B cell (primary cell): ENCODE results near the gene PLAC1. TPM values are rescaled to one million over a fixed set of nuclear protein-coding genes. Genes with fewer than 3 reads are reported as not detected.

Source experiments
- ATAC-seq: fragments of 200-7000 bp; cut with Tn5 transposase; one replicate; pipeline ENCODE4 v1.10.0; 2021; ENCODE audit warnings: low read depth, mild to moderate bottlenecking, moderate number of reproducible peaks, moderate library complexity
- CTCF ChIA-PET: fragments of 350-600 bp; sonication (Branson Sonifier 250); formaldehyde crosslinking; loops from one replicate; lab custom pipeline; 2021; ENCODE audit warnings: antibody characterized with exemption, inconsistent platforms; lab: Charles Lee
- POLR2A ChIA-PET: fragments of 350-600 bp; sonication (Branson Sonifier 250); formaldehyde crosslinking; loops from one replicate; lab custom pipeline; 2021; ENCODE audit warnings: antibody characterized with exemption; lab: Charles Lee
- DNase-seq: peaks from one replicate; pipeline ENCODE4 v3.0.0; 2013
- H2AFZ ChIP-seq: 2 replicates; pipeline ENCODE4 v1.6.1; 2012; ENCODE audit warnings: mild to moderate bottlenecking, low read depth, low read length; ENCODE audit not compliant: insufficient read depth, poor library complexity, severe bottlenecking
- H3K27ac ChIP-seq, 2 donors: 1 replicate in 1 of 2; 2 replicates in 1 of 2; pipeline ENCODE4 v1.5.1; 2012 to 2013; ENCODE audit warnings: low read length in 2 of 2, mild to moderate bottlenecking in 2 of 2, moderate library complexity in 1 of 2
- H3K27me3 ChIP-seq, 4 experiments: fragments of 200-600 bp in 1 of 4; sonication (generic) in 1 of 4; replicated peaks in 1 of 4; 1 replicate in 2 of 4; 2 replicates in 2 of 4; pipeline versions ENCODE4 v1.6.1 to v1.7.0; 2013 to 2016; ENCODE audit warnings: low read length in 3 of 4, mild to moderate bottlenecking in 2 of 4, mixed read lengths in 1 of 4, moderate library complexity in 1 of 4; ENCODE audit not compliant: insufficient read depth in 4 of 4, control insufficient read depth in 3 of 4; ENCODE audit errors: control extremely low read depth in 1 of 4
- H3K36me3 ChIP-seq, 2 experiments: replicated peaks in 1 of 2; 1 replicate in 1 of 2; 2 replicates in 1 of 2; pipeline versions ENCODE4 v1.6.1 to v1.7.1; 2013; ENCODE audit warnings: low read length in 1 of 2; ENCODE audit not compliant: insufficient read depth in 2 of 2, control insufficient read depth in 1 of 2; ENCODE audit errors: control extremely low read depth in 1 of 2, extremely low read depth in 1 of 2
- H3K4me1 ChIP-seq, 2 donors: fragments of 200-600 bp in 1 of 2; sonication (generic) in 1 of 2; 1 replicate in 1 of 2; 2 replicates in 1 of 2; pipeline versions ENCODE4 v1.5.1 to v1.6.1; 2013 to 2017; ENCODE audit warnings: low read length in 2 of 2; ENCODE audit not compliant: control insufficient read depth in 2 of 2, insufficient read depth in 2 of 2
- H3K4me2 ChIP-seq: replicated peaks from 2 replicates; pipeline ENCODE3; 2012; ENCODE audit warnings: mild to moderate bottlenecking, low read depth, low read length; ENCODE audit not compliant: poor library complexity, severe bottlenecking
- H3K4me3 ChIP-seq, 5 experiments: fragments of 200-600 bp in 1 of 5; sonication (generic) in 1 of 5; 1 replicate in 3 of 5; 2 replicates in 2 of 5; pipeline versions ENCODE4 v1.5.1 to v1.7.0; 2011 to 2016; ENCODE audit warnings: low read length in 4 of 5, mild to moderate bottlenecking in 4 of 5, low read depth in 2 of 5, control low read depth in 1 of 5, moderate library complexity in 1 of 5; ENCODE audit not compliant: insufficient read depth in 1 of 5; ENCODE audit errors: control extremely low read depth in 1 of 5, extremely low read depth in 1 of 5
- H3K79me2 ChIP-seq: fragments of 200-600 bp; sonication (generic); one replicate; pipeline ENCODE4 v1.6.0; 2016; ENCODE audit warnings: low read length; ENCODE audit not compliant: control insufficient read depth, insufficient read depth
- H3K9ac ChIP-seq: fragments of 200-600 bp; sonication (generic); 2 replicates; pipeline ENCODE4 v1.6.1; 2017; ENCODE audit warnings: mild to moderate bottlenecking, low read length, moderate library complexity
- H3K9me3 ChIP-seq, 3 donors: one replicate each; pipeline versions ENCODE4 v1.6.1 to v1.7.1; 2013; ENCODE audit warnings: low read length in 2 of 3; ENCODE audit not compliant: control insufficient read depth in 2 of 3, insufficient read depth in 1 of 3; ENCODE audit errors: control extremely low read depth in 1 of 3
- H4K20me1 ChIP-seq: 2 replicates; pipeline ENCODE4 v1.6.0; 2012; ENCODE audit warnings: mild to moderate bottlenecking, low read length; ENCODE audit not compliant: insufficient read depth, control insufficient read depth, poor library complexity, severe bottlenecking
- H3K27ac Mint-ChIP-seq: one replicate; pipeline ENCODE4 v1.8.0; 2021; ENCODE audit warnings: mixed read lengths
- H3K27me3 Mint-ChIP-seq: one replicate; pipeline ENCODE4 v1.8.0; 2021; ENCODE audit warnings: mixed read lengths
- H3K4me1 Mint-ChIP-seq: one replicate; pipeline ENCODE4 v1.8.0; 2021; ENCODE audit warnings: mixed read lengths
- H3K4me3 Mint-ChIP-seq: one replicate; pipeline ENCODE4 v1.8.0; 2021; ENCODE audit warnings: mixed read lengths
- H3K9me3 Mint-ChIP-seq: one replicate; pipeline ENCODE4 v1.8.0; 2022; ENCODE audit warnings: mixed read lengths; ENCODE audit not compliant: insufficient read depth
- CTCF ChIP-seq: fragments of 200-600 bp; IDR thresholded peaks from one replicate; pipeline ENCODE4 v1.8.0; 2022; ENCODE audit warnings: antibody characterized with exemption, mild to moderate bottlenecking
- EZH2 ChIP-seq: IDR thresholded peaks from 2 replicates; pipeline ENCODE4 v1.6.1; 2012; ENCODE audit warnings: borderline replicate concordance, low read depth, mild to moderate bottlenecking, moderate library complexity, low read length; ENCODE audit not compliant: insufficient read depth, poor library complexity, severe bottlenecking
- WGBS: methylation state at CpG from one replicate; pipeline ENCODE4 v1.1.5; 2013; ENCODE audit warnings: missing lambda C conversion rate; ENCODE audit not compliant: insufficient coverage; 5-methylcytosine and 5-hydroxymethylcytosine counted together
- intact Hi-C: fragments of 100-400 bp; cut with micrococcal nuclease; formaldehyde crosslinking; loops from one replicate; pipeline ENCODE4 v1.10.0; 2022
- polyA plus RNA-seq: library from polyadenylated mRNA; depleted of rRNA; stranded (reverse); fragments of >200 nt; gene quantifications from 2 replicates; pipeline ENCODE4 v1.2.3, GENCODE V29; 2012
- total RNA-seq, 2 donors: library from RNA; stranded (reverse); fragments of 120-200 nt in 1 of 2; gene quantifications; 1 replicate in 1 of 2; 2 replicates in 1 of 2; pipeline versions ENCODE4 v1.2.3 to v1.2.4, GENCODE V29; 2013 to 2022

PLAC1 gene
- total and polyA plus RNA-seq, 2 donors (not counting 1 experiment from before 2014, with no cell fraction given) = not detected

GRCh38 chrX:134692233-134692632 is 34.0 kb upstream of the PLAC1 start:
- ChIA-PET CTCF (no interaction called here), POLR2A (no interaction called here)
- H3K4me1 ChIP-seq = no peaks in the 10 kb centered on the region
- H3K9ac ChIP-seq = no peak overlapping the region
- TF ChIP-seq CTCF (no peak), EZH2 (no peak)
- H3K4me3 ChIP-seq = no peak overlapping the region
- H3K4me2 ChIP-seq = no peak overlapping the region
- no peak overlapping the region for H3K27ac Mint-ChIP-seq
- no peaks in the 10 kb centered on the region for H3K4me1 Mint-ChIP-seq
- no peak overlapping the region for H2AFZ ChIP-seq
- no peaks in the 10 kb centered on the region for H4K20me1 ChIP-seq
- no peaks in the 10 kb centered on the region for H3K9me3 ChIP-seq
- H3K79me2 ChIP-seq = no peaks in the 10 kb centered on the region
- no peaks in the 10 kb centered on the region for H3K36me3 ChIP-seq
- WGBS = 60% methylated on average over 1 of the region's 1 CpG
- H3K9me3 Mint-ChIP-seq = no peaks in the 10 kb centered on the region
- no peak overlapping the region for H3K4me3 Mint-ChIP-seq
- intact Hi-C loops = no loop called here
- DNase-seq = no peak
- ATAC-seq = no peak
- H3K27ac ChIP-seq = no peak overlapping the region
- no peaks in the 10 kb centered on the region for H3K27me3 Mint-ChIP-seq
- no peaks in the 10 kb centered on the region for H3K27me3 ChIP-seq

DNA sequence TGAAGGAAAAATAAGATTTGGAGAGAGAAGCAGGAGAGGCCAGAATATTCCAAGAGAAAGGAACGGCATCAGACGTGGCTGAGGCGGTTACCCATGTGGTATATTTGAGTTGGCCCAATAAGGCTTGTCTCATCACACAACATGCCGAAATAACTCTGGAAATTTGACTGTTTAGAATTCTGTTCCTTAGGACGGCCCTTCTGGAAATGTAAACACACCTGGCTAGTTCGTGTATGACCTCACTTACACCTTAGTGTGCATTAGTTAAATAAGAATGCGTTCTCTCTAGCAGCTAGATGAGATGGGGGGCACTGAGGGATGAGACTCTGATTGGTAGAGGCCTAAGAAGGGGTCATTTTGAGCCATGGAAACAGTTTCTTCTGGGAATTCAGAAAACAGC is 33.2 kb upstream of the PLAC1 start:
- no peaks in the 10 kb centered on the region for H3K4me1 Mint-ChIP-seq
- no peak overlapping the region for H3K27ac ChIP-seq
- no peaks in the 10 kb centered on the region for H3K9me3 ChIP-seq
- no peaks in the 10 kb centered on the region for H3K27me3 Mint-ChIP-seq
- no peaks in the 10 kb centered on the region for H4K20me1 ChIP-seq
- H3K4me3 ChIP-seq = no peak overlapping the region
- intact Hi-C loops = no loop called here
- ATAC-seq (no peak), DNase-seq (no peak)
- CTCF ChIA-PET = no interaction called here
- H3K36me3 ChIP-seq = no peaks in the 10 kb centered on the region
- H3K27me3 ChIP-seq = no peaks in the 10 kb centered on the region
- H3K4me2 ChIP-seq = no peak overlapping the region
- WGBS = no CpG with 5 or more reads among the region's 7 CpGs
- TF ChIP-seq EZH2 (no peak), CTCF (no peak)
- no peaks in the 10 kb centered on the region for H3K9me3 Mint-ChIP-seq
- no peaks in the 10 kb centered on the region for H3K79me2 ChIP-seq
- H3K4me3 Mint-ChIP-seq = no peak overlapping the region
- no peak overlapping the region for H3K9ac ChIP-seq
- POLR2A ChIA-PET = no interaction called here
- no peaks in the 10 kb centered on the region for H3K4me1 ChIP-seq
- no peak overlapping the region for H3K27ac Mint-ChIP-seq
- H2AFZ ChIP-seq = no peak overlapping the region
